GM12874 (cell line): ENCODE data around the gene DDX28.

Source experiments
- CTCF ChIP-seq: IDR thresholded peaks from 2 replicates; pipeline ENCODE4 v1.5.1; 2011; ENCODE audit warnings: low read depth, mild to moderate bottlenecking, control low read depth, low read length, moderate library complexity; ENCODE audit not compliant: insufficient read depth

The DDX28 gene

GRCh38 chr16:68068926-68069325 is 45.9 kb upstream of the DDX28 start:
- no peak for TF ChIP-seq CTCF

- no peak for TF ChIP-seq CTCF
These were observed 43.7 kb upstream of the DDX28 start for GRCh38 chr16:68066763-68067162.

- TF ChIP-seq CTCF: no peak
These were observed 42.8 kb upstream of the DDX28 start for GRCh38 chr16:68065716-68066305.

GRCh38 chr16:68064791-68065365 is 41.8 kb upstream of the DDX28 start:
- TF ChIP-seq CTCF: peak; percentile 80

GRCh38 chr16:68062910-68063393 is 39.9 kb upstream of the DDX28 start:
- no peak for TF ChIP-seq CTCF

GRCh38 chr16:68061396-68061795 is 38.4 kb upstream of the DDX28 start:
- TF ChIP-seq CTCF: no peak

- TF ChIP-seq CTCF: no peak
These were observed 36.8 kb upstream of the DDX28 start for GRCh38 chr16:68059804-68060203.
